Activated CD4-positive, CD25-positive, alpha-beta regulatory T cell treated with anti-CD3 and anti-CD28 coated beads, Interleukin-2, amount 50 U/mL, for 24 hours (primary cell): Measurements from ENCODE around the gene ENSA.
"Not testable (repeated sequence)": the region's sequence is repeated elsewhere in the genome, so short reads cannot be mapped to it uniquely, and the experiment has no call there.

Experiments used
- ATAC-seq, 2 donors: fragments of 150-1000 bp; cut with Tn5 transposase; one replicate each; pipeline ENCODE4 v1.10.0; 2021; ENCODE audit warnings: mild to moderate bottlenecking in 1 of 2, moderate library complexity in 1 of 2

Gene ENSA

DNA sequence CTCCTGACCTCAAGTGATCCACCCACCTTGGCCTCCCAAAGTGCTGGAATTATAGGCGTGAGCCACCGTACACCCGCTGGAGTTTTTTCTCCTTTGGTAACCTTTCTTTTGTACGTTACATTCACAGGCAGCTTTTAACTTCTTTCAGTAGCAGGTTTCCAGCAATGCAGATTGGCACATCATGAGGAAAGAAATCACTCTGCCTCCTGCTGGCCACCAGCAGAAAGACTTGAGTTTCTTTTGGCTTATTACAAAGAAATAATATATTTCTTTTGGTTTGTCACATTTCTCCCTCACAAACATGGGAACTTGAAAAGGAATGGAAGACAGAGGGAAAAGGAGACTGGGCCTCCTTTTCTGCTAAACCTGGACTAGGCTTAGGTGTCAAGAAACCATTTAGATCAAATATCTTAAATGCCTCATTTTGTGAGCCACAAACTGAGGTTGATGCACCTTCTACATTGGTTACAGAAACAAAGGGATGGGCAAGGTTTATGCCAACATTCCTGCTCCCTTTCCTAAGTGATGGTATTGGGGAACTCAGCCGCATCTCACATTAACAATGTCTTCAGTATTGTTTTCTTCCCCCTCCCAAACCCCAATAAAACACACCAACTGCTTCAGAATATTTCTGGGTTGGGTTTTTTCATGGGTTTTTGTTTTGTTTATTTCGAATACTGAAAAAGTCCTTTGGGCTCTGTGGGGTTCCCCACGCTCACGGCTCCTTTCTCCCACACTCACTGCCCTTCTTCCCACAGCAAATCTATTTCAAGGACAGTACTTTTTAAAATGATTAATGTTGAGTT, 7.7 kb downstream of the ENSA start:
- ATAC-seq: peak in 1 of 2 donors; percentile 38

GRCh38 chr1:150620919-150621318, 8.5 kb downstream of the ENSA start:
- ATAC-seq: no peak

DNA sequence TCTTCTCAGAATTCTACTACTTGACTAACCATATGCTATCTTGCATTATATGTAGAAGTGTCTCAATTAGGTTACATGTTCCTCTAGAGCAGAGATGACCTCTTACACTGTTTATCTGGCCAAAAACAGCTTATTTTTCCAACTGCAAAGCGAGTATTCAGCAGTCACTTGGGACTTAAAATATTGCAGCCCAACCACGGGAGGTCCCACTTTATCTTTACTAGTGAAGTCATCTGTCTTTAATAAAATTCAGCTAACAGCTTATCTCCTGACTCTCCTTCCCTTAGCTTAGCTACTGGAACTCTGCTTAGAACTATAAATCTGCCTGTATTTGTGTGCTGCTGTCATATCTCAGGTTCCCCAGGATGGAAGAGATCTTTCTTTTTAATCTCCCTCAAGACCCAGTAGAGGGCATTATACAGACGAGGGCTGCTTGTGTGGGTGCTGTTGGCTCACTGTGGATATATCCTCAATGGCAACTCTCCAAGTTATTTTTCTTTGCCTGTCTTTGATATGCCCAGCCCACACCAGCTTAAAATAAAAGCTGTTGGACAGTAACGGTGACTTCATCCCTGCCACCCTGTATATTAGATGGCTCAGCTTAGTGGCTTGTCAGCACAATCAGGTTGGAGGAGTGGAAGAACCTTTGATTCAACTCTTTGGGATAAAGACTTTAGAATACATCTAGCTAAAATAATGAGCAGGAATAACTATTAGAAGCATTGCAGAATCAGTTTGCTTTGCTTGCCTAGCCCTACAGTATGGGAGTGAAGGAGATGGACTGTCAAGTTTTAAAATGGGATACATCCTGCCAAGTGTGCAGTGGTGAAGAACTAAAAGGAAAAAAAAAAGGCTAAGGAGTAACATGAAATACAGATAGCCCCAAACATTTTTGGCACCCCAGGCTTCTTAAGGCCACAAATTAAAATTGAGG, 9.6 kb downstream of the ENSA start:
- peak; percentile 41 to 49 for ATAC-seq

- no peak for ATAC-seq
Measured at GRCh38 chr1:150615346-150616201, 13.8 kb downstream of the ENSA start.

DNA sequence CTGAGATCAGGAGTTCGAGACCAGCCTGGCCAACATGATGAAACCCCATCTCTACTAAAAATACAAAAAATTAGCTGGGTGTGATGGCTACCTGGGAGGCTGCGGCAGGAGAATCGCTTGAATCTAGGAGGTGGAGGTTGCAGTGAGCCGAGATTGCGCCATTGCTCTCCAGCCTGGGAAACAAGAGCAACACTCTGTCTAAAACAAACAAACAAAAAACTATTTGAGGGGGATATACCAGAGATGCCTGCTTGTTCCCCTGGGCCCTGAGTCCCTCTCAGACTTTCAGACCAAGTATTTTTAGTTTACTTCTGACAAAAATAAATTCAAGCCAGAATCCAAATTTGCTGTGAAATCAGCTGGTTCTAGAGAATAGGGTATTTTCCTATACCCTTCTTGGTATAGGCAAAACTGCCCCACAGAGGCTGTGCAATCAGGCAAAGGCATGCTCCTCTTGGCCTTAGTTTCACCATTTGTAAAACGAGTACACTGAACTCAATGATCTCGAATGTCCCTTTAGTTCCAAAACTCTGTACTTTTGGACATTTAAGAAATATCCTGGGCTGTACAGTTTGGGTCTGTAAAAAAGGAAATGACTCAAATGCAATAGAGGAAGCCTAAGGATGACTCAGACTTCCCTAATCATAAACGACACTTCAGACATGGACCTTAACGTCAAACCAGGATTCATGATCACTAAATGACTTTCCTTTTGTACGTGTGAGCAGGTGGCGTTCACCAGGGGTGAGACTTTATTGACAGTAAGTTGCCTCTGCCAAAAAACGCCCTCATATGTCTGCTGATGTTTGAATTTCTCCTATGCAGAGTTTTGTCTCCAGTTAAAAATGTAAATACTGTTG, 16.1 kb downstream of the ENSA start:
- ATAC-seq: peak; percentile 74 to 81

- ATAC-seq: no peak
Measured at GRCh38 chr1:150612014-150612345, 17.4 kb downstream of the ENSA start.

- ATAC-seq: no peak
Measured at GRCh38 chr1:150610576-150610975, 18.8 kb downstream of the ENSA start.

GRCh38 chr1:150609732-150610131, 19.7 kb downstream of the ENSA start:
- ATAC-seq: no peak

DNA sequence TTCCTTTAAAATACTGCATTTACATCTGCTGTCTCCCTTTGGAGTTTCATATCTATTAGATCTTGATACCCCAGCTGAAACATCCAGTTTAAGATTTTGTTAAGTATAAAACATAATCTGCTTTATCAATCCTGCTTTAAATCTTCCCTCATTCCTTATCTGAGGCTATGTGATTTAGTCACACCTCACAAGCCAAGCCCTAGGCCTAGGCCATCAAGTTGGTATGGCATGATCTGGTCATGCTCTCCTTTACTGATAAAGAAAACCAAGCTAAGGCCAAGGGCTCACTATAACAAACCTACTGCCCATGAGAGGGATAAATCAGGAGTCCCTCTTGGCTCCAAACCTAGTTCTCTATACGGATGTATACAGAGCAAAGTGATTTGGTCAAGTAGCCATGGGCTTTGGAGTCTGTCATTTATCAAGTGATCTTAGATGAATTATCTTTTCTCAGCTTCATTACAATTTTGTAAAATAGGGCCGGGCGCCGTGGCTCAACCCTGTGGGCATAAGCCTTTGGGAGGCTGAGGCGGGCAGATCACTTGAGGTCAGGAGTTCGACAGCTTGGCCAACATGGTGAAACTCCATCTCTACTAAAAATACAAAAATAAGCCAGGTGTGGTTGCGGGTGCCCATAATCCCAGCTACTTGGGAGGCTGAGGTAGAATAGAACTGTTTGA, 22.8 kb downstream of the ENSA start:
- no peak for ATAC-seq

DNA sequence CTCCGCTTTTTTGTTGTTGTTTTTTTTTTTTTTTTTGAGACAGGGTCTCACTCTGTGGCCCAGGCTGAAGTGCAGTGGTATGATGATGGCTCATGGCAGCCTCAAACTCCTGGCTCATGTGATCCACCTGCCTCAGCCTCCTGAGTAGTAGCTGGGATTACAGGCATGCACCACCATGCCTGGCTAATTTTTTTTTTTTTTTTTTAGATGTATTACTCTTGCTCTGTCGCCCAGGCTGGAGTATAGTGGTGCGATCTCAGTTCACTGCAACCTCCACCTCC, 24.0 kb downstream of the ENSA start:
- ATAC-seq: not testable (repeated sequence)

GRCh38 chr1:150604226-150604588, 25.2 kb downstream of the ENSA start:
- ATAC-seq: no peak

DNA sequence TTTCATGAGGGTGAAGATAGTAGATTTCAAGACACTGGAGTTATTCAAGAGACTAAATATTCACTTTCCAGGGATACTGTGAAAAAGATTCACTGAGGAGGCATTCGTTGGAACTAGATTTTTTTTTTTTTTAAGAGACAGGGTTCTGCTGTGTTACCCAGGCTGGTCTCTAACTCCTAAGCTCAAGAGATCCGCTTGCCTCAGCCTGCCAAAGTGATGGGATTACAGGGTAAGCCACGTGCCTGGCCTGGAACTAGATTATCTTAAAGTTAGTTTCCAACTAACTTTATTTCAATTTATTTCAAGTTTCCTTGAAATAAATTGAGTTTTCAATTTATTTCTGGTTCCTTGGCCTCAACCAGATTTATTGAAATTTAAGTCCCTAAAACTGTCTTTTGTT, 25.7 kb downstream of the ENSA start:
- ATAC-seq: no peak

- not testable (repeated sequence) for ATAC-seq
Measured at GRCh38 chr1:150602372-150602771, 27.0 kb downstream of the ENSA start.

GRCh38 chr1:150601540-150601939, 27.9 kb downstream of the ENSA start:
- ATAC-seq: no peak

DNA sequence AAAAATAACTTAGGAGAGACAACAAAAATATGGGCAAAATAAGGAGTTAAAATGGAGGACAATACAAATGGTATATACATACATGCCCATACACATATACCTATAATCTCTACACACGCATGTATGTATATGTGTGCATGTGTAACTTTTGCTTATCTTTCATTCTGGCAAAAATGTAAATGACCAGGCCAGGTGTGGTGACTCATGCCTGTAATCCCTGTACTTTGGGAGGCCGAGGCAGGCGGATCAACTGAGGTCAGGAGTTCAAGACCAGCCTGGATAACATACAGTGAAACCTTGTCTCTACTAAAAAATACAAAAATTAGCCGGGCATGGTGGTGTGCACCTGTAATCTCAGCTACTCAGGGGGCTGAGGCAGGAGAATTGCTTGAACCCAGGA, 31.1 kb downstream of the ENSA start:
- not testable (repeated sequence) for ATAC-seq

DNA sequence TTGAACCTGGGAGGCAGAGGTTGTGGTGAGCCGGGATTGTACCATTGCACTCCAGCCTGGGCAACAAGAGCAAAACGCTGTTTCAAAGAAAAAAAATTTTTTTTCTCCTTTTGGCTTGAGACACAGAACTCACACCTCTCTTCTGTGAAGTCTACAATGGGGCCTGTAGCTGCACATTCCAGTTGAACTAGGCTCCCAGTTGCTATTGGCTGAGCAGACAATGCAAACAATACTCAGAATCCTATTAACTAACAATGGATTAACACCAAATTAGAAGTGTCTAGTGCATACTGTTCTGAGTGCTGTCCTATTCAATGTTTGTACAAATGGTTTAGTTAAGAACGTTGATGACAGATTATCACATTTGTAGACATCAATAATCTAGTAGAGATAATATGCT, 32.4 kb downstream of the ENSA start:
- ATAC-seq: no peak

DNA sequence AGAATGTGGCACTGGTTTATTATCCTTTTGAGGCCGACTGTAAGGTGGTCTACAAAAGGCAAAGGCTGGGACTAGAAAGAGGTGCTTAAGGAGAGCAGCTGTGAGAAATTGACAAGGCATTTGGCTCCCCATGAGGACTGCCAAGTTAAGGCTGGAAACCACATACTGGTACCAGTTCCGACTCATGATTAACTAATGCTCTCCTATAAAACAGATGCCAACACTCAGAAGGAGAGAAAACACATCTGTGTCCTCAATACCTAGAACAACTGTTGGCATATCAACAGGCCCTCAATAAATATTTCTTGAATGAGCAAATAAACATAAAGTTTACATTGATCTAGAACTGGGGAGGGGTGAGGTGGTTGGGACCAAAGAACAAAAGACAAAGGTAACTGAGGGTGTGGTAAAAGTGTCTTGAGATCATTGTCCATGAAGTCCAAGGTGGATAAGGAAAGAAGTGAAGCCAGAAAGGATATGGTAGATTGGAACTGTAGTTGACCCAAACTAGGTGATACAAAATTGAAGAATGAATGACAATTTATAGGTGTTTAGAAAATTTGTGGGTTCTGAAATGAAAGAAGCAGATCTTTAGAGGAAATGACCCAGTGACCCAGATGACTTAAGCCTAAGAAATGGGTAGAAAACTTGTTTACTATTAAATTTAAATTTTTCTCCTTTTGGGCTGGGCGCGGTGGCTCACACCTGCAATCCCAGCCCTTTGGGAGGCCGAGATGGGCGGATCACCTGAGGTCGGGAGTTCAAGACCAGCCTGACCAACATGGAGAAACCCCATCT, 33.1 kb downstream of the ENSA start:
- ATAC-seq: peak in 1 of 2 donors; percentile 7

GRCh38 chr1:150582371-150582770, 47.0 kb downstream of the ENSA start:
- no peak for ATAC-seq

GRCh38 chr1:150581962-150582361, 47.5 kb downstream of the ENSA start:
- not testable (repeated sequence) for ATAC-seq

DNA sequence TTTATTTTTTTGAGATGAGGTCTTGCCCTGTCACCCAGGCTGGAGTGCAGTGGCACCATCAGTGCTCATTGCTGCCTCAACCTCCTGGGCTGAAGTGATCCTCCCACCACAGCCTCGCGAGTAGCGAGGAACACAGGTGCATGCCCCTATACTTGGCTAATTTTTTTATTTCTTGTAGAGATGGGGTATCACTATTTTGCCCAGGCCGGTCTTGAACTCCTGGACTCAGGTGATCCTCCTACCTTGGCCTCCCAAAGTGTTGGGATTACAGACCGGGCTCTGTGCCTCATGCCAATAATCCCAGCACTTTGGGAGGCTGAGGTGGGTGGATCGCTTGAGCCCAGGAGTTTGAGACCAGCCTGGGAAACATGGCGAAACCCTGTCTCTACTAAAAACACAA, 48.0 kb downstream of the ENSA start:
- ATAC-seq: not testable (repeated sequence)

- ATAC-seq: not testable (repeated sequence)
Measured at GRCh38 chr1:150580966-150581365, 48.4 kb downstream of the ENSA start.
